Gastroesophageal sphincter (tissue), 4 donors: Measurements from ENCODE around the gene SCAANT1. TPM values are rescaled to one million over a fixed set of nuclear protein-coding genes. Genes with fewer than 3 reads are reported as not detected.

Experiments
- ATAC-seq: fragments of 150-250 bp; one replicate; pipeline ENCODE4 v1.9.1; 2016; ENCODE audit warnings: mild to moderate bottlenecking, moderate library complexity
- H3K27ac ChIP-seq, 4 donors: fragments of 200-600 bp; sonication (generic) in 3 of 4; 1 replicate in 3 of 4; 2 replicates in 1 of 4; pipeline ENCODE4 v1.5.1; 2016 to 2019
- H3K27me3 ChIP-seq: fragments of 200-600 bp; sonication (generic); one replicate; pipeline ENCODE4 v1.5.1; 2019
- H3K36me3 ChIP-seq, 2 donors: fragments of 200-600 bp; sonication (generic); one replicate each; pipeline ENCODE4 v1.5.1; 2019; ENCODE audit warnings: control low read depth in 1 of 2
- H3K4me1 ChIP-seq, 3 donors: fragments of 200-600 bp; sonication (generic); 1 replicate in 2 of 3; 2 replicates in 1 of 3; pipeline ENCODE4 v1.5.1; 2016 to 2019; ENCODE audit warnings: control low read depth in 2 of 3
- H3K4me3 ChIP-seq, 2 donors: fragments of 200-600 bp; sonication (generic); one replicate each; pipeline ENCODE4 v1.5.1; 2019; ENCODE audit warnings: mild to moderate bottlenecking in 1 of 2, moderate library complexity in 1 of 2
- H3K9me3 ChIP-seq, 3 donors: fragments of 200-600 bp; sonication (generic); one replicate each; pipeline ENCODE4 v1.5.1; 2017 to 2019; ENCODE audit warnings: control low read depth in 2 of 3
- CTCF ChIP-seq, 4 experiments: fragments of 200-600 bp in 2 of 4; fragments of 450-650 bp in 2 of 4; sonication (generic) in 1 of 4; IDR thresholded peaks; one replicate each; pipeline ENCODE4 v1.5.1; 2017 to 2019; ENCODE audit warnings: antibody characterized with exemption in 4 of 4, mild to moderate bottlenecking in 2 of 4, moderate library complexity in 2 of 4
- EP300 ChIP-seq: sonication (generic); formaldehyde crosslinking; IDR thresholded peaks from one replicate; pipeline ENCODE4 v1.6.1; 2017; ENCODE audit warnings: antibody characterized with exemption, mild to moderate bottlenecking
- POLR2A ChIP-seq, 2 donors: fragments of 450-650 bp; IDR thresholded peaks; one replicate each; pipeline ENCODE4 v1.6.1; 2017; ENCODE audit warnings: antibody characterized with exemption in 2 of 2, mild to moderate bottlenecking in 2 of 2, moderate library complexity in 1 of 2
- POLR2AphosphoS5 ChIP-seq: sonication (generic); formaldehyde crosslinking; IDR thresholded peaks from one replicate; pipeline ENCODE4 v1.6.1; 2017; ENCODE audit warnings: antibody characterized with exemption
- WGBS, 2 donors: methylation state at CpG; one replicate each; pipeline ENCODE4 v1.1.5; 2018; ENCODE audit warnings: low coverage in 1 of 2; 5-methylcytosine and 5-hydroxymethylcytosine counted together
- total RNA-seq, 4 donors: library from RNA; depleted of rRNA; stranded (reverse); fragments of >200 nt; gene quantifications; one replicate each; pipeline ENCODE4 v1.1.0, GENCODE V29; 2016

SCAANT1 gene
- total RNA-seq, 4 donors from 2014 or later = not detected

GRCh38 chr3:63895422-63896189 is 16.6 kb downstream of the SCAANT1 start:
- H3K27me3 ChIP-seq = no peaks in the 10 kb centered on the region
- ATAC-seq = no peak
- whole genome bisulfite sequencing, 2 donors = 53 to 65% methylated on average over 3 to 5 of the region's 5 CpGs
- no peaks in the 10 kb centered on the region for H3K9me3 ChIP-seq
- H3K4me1 ChIP-seq = peaks cover 0 to 40% (median 4%) of the 10 kb centered on the region in 3 donors
- no peak overlapping the region for H3K27ac ChIP-seq
- no peak overlapping the region for H3K4me3 ChIP-seq
- H3K36me3 ChIP-seq = peaks cover 0 to 29% of the 10 kb centered on the region in 2 donors
- TF ChIP-seq POLR2AphosphoS5 (no peak), POLR2A (IDR thresholded peaks at IDR 0.05) (no peak), EP300 (no peak), CTCF (IDR thresholded peaks at IDR 0.05) (no peak)

- Histone ChIP-seq H3K27me3 (no peaks in the 10 kb centered on the region), H3K4me1 (peaks cover 0 to 40% (median 4%) of the 10 kb centered on the region in 3 donors), H3K9me3 (no peaks in the 10 kb centered on the region), H3K4me3 (no peak overlapping the region), H3K27ac (no peak overlapping the region), H3K36me3 (peaks cover 0 to 7% of the 10 kb centered on the region in 2 donors)
- WGBS, 2 donors = 85 to 100% methylated on average over 1 of the region's 1 CpG
- TF ChIP-seq POLR2A (IDR thresholded peaks at IDR 0.05) = no peak
- no peak for TF ChIP-seq EP300
- no peak for TF ChIP-seq CTCF (IDR thresholded peaks at IDR 0.05)
- no peak for TF ChIP-seq POLR2AphosphoS5
- no peak for ATAC-seq
Measured at GRCh38 chr3:63892773-63893352, 19.3 kb downstream of the SCAANT1 start.

- Histone ChIP-seq H3K27ac (no peak overlapping the region), H3K4me3 (no peak overlapping the region), H3K4me1 (peaks cover 4 to 45% (median 6%) of the 10 kb centered on the region in 3 donors), H3K36me3 (peaks cover 0 to 7% of the 10 kb centered on the region in 2 donors), H3K27me3 (no peaks in the 10 kb centered on the region), H3K9me3 (no peaks in the 10 kb centered on the region)
- no peak for ATAC-seq
- 93 to 97% methylated on average over 2 to 5 of the region's 5 CpGs for WGBS, 2 donors
- TF ChIP-seq POLR2A (IDR thresholded peaks at IDR 0.05) = no peak
- no peak for TF ChIP-seq POLR2AphosphoS5
- TF ChIP-seq EP300 = no peak
- TF ChIP-seq CTCF (IDR thresholded peaks at IDR 0.05) = no peak
Measured at GRCh38 chr3:63891518-63891917, 20.7 kb downstream of the SCAANT1 start.

GRCh38 chr3:63886858-63887257 is 25.3 kb downstream of the SCAANT1 start:
- H3K27ac ChIP-seq = peak overlapping the region in 1 of 4 donors; percentile 28
- H3K4me3 ChIP-seq = no peak overlapping the region
- no peaks in the 10 kb centered on the region for H3K9me3 ChIP-seq
- TF ChIP-seq CTCF (IDR thresholded peaks at IDR 0.05) (no peak), POLR2AphosphoS5 (no peak), POLR2A (IDR thresholded peaks at IDR 0.05) (no peak), EP300 (no peak)
- H3K36me3 ChIP-seq = peaks cover 0 to 7% of the 10 kb centered on the region in 2 donors
- 32 to 60% methylated on average over 3 of the region's 3 CpGs for WGBS, 2 donors
- no peaks in the 10 kb centered on the region for H3K27me3 ChIP-seq
- peaks cover 2 to 19% (median 4%) of the 10 kb centered on the region in 3 donors for H3K4me1 ChIP-seq
- ATAC-seq = no peak

GRCh38 chr3:63880653-63881052 is 31.5 kb downstream of the SCAANT1 start:
- Histone ChIP-seq H3K4me3 (no peak overlapping the region), H3K27me3 (no peaks in the 10 kb centered on the region), H3K4me1 (peaks cover 2 to 34% (median 20%) of the 10 kb centered on the region in 3 donors), H3K36me3 (no peaks in the 10 kb centered on the region), H3K27ac (no peak overlapping the region), H3K9me3 (no peaks in the 10 kb centered on the region)
- WGBS, 2 donors = 92 to 94% methylated on average over 3 to 5 of the region's 5 CpGs
- no peak for ATAC-seq
- TF ChIP-seq EP300 (no peak), POLR2AphosphoS5 (no peak), CTCF (IDR thresholded peaks at IDR 0.05) (no peak), POLR2A (IDR thresholded peaks at IDR 0.05) (no peak)
